ENCODE data around the gene HYLS1. TPM values are rescaled to one million over a fixed set of nuclear protein-coding genes. Genes with fewer than 3 reads are reported as not detected.

HYLS1 gene
- total and polyA plus RNA-seq, 2 donors (not counting 1 experiment from before 2014, with no cell fraction given), result 6.3 to 6.8 TPM

DNA sequence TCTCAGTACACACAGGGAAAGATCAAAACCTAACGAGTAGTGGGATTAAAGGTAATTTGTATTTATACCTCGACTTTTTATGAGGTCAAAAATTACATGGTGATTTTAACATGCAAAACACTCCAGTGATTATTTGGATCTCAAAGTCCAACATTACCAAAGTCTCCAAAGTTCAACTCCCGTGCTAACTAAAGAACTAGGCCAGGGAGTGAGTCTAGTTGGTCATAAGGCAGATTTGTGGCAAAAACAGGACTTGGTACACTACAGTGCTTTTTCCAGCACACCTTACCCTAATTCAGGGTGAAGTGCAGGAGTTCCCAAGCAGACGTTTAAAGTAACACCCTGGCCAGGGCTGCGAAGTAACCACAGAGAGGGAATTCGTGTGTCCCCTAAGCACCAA lies 14.4 kb downstream of the HYLS1 start:
- H3K27ac ChIP-seq (ENCODE audit: insufficient read depth, low read length), result no peak overlapping the region
- peaks cover 4% of the 10 kb centered on the region for H3K36me3 ChIP-seq (ENCODE audit: control insufficient read depth, insufficient read depth, low read length)
- peaks cover 18% of the 10 kb centered on the region for H3K27me3 ChIP-seq (ENCODE audit: control insufficient read depth, insufficient read depth, low read length)
- no peak overlapping the region for H3K9ac ChIP-seq (ENCODE audit: insufficient read depth, low read length)
- no peak overlapping the region for H3K4me3 ChIP-seq (replicated peaks in 1 of 4; ENCODE audit: control extremely low read depth in 1 of 4, insufficient read depth in 1 of 4, low read depth in 3 of 4, low read length in 4 of 4)
- no peaks in the 10 kb centered on the region for H3K4me1 ChIP-seq (ENCODE audit: control insufficient read depth, extremely low read depth, insufficient read depth, low read length)
- no peak overlapping the region for H2AFZ ChIP-seq (ENCODE audit: low read length)
- H3K9me3 ChIP-seq (ENCODE audit: control insufficient read depth, insufficient read depth, low read depth, low read length), result no peaks in the 10 kb centered on the region
- no peak overlapping the region for H3K4me2 ChIP-seq (ENCODE audit: extremely low read depth, insufficient read depth, low read length)
- TF ChIP-seq, protein P1, sequence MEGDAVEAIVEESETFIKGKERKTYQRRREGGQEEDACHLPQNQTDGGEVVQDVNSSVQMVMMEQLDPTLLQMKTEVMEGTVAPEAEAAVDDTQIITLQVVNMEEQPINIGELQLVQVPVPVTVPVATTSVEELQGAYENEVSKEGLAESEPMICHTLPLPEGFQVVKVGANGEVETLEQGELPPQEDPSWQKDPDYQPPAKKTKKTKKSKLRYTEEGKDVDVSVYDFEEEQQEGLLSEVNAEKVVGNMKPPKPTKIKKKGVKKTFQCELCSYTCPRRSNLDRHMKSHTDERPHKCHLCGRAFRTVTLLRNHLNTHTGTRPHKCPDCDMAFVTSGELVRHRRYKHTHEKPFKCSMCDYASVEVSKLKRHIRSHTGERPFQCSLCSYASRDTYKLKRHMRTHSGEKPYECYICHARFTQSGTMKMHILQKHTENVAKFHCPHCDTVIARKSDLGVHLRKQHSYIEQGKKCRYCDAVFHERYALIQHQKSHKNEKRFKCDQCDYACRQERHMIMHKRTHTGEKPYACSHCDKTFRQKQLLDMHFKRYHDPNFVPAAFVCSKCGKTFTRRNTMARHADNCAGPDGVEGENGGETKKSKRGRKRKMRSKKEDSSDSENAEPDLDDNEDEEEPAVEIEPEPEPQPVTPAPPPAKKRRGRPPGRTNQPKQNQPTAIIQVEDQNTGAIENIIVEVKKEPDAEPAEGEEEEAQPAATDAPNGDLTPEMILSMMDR (conservative IDR thresholded peaks at IDR 0.05 in 1 of 2, IDR thresholded peaks at IDR 0.05 in 1 of 2; ENCODE audit: low read depth in 1 of 2, low read length in 2 of 2), result no peak
- no peak for TF ChIP-seq EZH2 (IDR thresholded peaks at IDR 0.05; ENCODE audit: low read length, missing control alignments)
- H4K20me1 ChIP-seq (ENCODE audit: control insufficient read depth, extremely low read depth, insufficient read depth, low read length), result no peaks in the 10 kb centered on the region
- peaks cover 14% of the 10 kb centered on the region for H3K79me2 ChIP-seq (ENCODE audit: control insufficient read depth, insufficient read depth, low read length)
- no peak for DNase-seq (ENCODE audit: low read depth in 2 of 2)

DNA sequence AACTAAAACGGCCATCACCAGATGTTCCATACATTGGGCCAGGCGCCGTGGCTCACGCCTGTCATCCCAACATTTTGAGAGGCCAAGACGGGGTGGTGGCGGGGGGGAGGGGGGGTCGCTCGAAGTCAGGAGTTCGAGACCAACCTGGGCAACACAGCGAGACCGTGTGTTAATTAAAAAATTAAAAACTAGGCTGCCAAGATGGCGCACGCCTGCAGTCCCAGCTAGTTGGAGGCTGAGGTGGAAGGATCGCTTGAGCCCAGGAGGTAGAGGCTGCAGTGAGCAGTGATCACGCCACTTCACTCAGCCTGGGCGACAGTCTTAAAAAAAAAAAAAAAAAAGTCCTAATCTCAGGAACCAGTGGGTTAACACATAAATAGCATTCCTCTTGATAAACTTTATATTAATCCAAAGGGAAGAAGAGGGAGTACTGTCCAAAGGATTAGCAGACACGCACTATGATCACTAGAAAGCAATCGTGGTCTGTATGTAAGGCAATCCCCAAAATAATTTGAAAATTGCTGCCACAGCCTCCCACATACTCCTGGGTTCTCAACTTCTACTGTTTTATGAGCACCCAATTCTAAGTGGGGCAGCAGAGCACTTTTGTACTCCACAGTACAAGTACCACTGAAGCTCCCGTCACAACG lies 14.9 kb downstream of the HYLS1 start:
- Histone ChIP-seq H3K9ac (ENCODE audit: insufficient read depth, low read length) (peak overlapping the region; percentile 56), H3K9me3 (ENCODE audit: control insufficient read depth, insufficient read depth, low read depth, low read length) (no peaks in the 10 kb centered on the region), H3K4me2 (ENCODE audit: extremely low read depth, insufficient read depth, low read length) (peak overlapping the region; percentile 86), H3K79me2 (ENCODE audit: control insufficient read depth, insufficient read depth, low read length) (peaks cover 13% of the 10 kb centered on the region), H3K27ac (ENCODE audit: insufficient read depth, low read length) (peak overlapping the region; percentile 84), H3K4me3 (replicated peaks in 1 of 4; ENCODE audit: control extremely low read depth in 1 of 4, insufficient read depth in 1 of 4, low read depth in 3 of 4, low read length in 4 of 4) (peak overlapping the region; percentile 73 to 99 (median 96)), H3K27me3 (ENCODE audit: control insufficient read depth, insufficient read depth, low read length) (peaks cover 18% of the 10 kb centered on the region), H3K36me3 (ENCODE audit: control insufficient read depth, insufficient read depth, low read length) (peaks cover 4% of the 10 kb centered on the region), H2AFZ (ENCODE audit: low read length) (peak overlapping the region; percentile 99), H3K4me1 (ENCODE audit: control insufficient read depth, extremely low read depth, insufficient read depth, low read length) (no peaks in the 10 kb centered on the region), H4K20me1 (ENCODE audit: control insufficient read depth, extremely low read depth, insufficient read depth, low read length) (no peaks in the 10 kb centered on the region)
- DNase-seq (ENCODE audit: low read depth in 2 of 2), result no peak
- TF ChIP-seq, protein P1 (conservative IDR thresholded peaks at IDR 0.05 in 1 of 2, IDR thresholded peaks at IDR 0.05 in 1 of 2; ENCODE audit: low read depth in 1 of 2, low read length in 2 of 2), result no peak
- TF ChIP-seq EZH2 (IDR thresholded peaks at IDR 0.05; ENCODE audit: low read length, missing control alignments), result no peak

DNA sequence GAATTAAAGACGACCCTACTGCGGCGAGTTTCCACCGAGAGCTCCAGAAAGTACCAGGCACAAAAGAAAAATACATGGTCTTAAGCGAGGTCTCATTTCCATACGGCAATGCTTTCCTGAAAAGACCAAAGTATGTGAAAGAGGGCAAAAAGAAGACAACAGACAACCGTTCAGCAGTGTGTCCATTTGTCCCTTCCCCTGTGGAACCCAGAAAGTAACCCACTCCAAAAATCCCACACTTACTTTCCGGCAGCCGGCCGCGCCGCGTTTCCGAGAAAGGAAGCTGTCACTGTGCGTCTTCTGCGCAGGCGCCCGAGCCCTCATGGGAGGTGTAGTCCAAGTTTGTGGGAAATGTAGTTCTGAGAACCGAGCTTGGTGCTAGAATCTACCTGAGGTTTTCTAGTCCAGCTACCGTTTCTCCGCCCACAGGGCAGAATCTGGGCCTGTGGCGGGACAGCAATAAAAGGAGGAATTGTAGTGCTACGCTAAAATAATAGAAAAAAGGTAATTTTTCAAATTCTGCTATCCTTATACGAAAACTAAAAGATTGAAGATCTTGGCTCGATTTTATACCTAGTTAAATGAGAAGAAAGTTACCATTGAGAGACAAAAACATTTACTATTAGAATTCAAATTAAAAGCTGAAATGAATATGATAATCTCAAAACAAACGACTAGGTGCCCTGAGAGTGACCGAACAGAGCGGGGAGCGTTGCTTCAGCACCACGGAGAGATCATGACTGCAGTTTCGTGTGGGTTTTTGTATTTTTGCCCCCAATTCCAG lies 15.7 kb downstream of the HYLS1 start, which contains the start of gene PUS3:
TSS of gene PUS3 (minus strand) at position 280 of the 784 bp plus-strand sequence. CDS start 6,922 bp downstream, outside the sequence.
- TF ChIP-seq EZH2 (IDR thresholded peaks at IDR 0.05; ENCODE audit: low read length, missing control alignments), result no peak
- TF ChIP-seq, protein P1 (conservative IDR thresholded peaks at IDR 0.05 in 1 of 2, IDR thresholded peaks at IDR 0.05 in 1 of 2; ENCODE audit: low read depth in 1 of 2, low read length in 2 of 2), result no peak
- H3K27me3 ChIP-seq (ENCODE audit: control insufficient read depth, insufficient read depth, low read length), result peaks cover 18% of the 10 kb centered on the region
- H3K9me3 ChIP-seq (ENCODE audit: control insufficient read depth, insufficient read depth, low read depth, low read length), result no peaks in the 10 kb centered on the region
- no peaks in the 10 kb centered on the region for H3K4me1 ChIP-seq (ENCODE audit: control insufficient read depth, extremely low read depth, insufficient read depth, low read length)
- peak; percentile 76 to 82 for DNase-seq (ENCODE audit: low read depth in 2 of 2)
- peak within 1 kb of the TSS; percentile 56 for H3K9ac ChIP-seq (ENCODE audit: insufficient read depth, low read length)
- no peaks in the 10 kb centered on the region for H4K20me1 ChIP-seq (ENCODE audit: control insufficient read depth, extremely low read depth, insufficient read depth, low read length)
- peak within 1 kb of the TSS; percentile 84 for H3K27ac ChIP-seq (ENCODE audit: insufficient read depth, low read length)
- peak within 1 kb of the TSS; percentile 73 to 99 (median 96) for H3K4me3 ChIP-seq (replicated peaks in 1 of 4; ENCODE audit: control extremely low read depth in 1 of 4, insufficient read depth in 1 of 4, low read depth in 3 of 4, low read length in 4 of 4)
- peaks cover 4% of the 10 kb centered on the region for H3K36me3 ChIP-seq (ENCODE audit: control insufficient read depth, insufficient read depth, low read length)
- peak within 1 kb of the TSS; percentile 86 for H3K4me2 ChIP-seq (ENCODE audit: extremely low read depth, insufficient read depth, low read length)
- H3K79me2 ChIP-seq (ENCODE audit: control insufficient read depth, insufficient read depth, low read length), result peaks cover 8% of the 10 kb centered on the region
- peak within 1 kb of the TSS; percentile 99 for H2AFZ ChIP-seq (ENCODE audit: low read length)
